ENCODE measurements around the gene CCDC47.

- TF ChIP-seq ARNT (IDR thresholded peaks at IDR 0.05): no peak
- TF ChIP-seq FOXK2 (IDR thresholded peaks at IDR 0.05): no peak
- TF ChIP-seq NFRKB (IDR thresholded peaks at IDR 0.05): no peak
Measured at GRCh38 chr17:63792055-63792729, 18.8 kb upstream of the CCDC47 start.

All from HEK293T (cell line).